Erythroblast (primary cell): ENCODE results near the gene NT5DC1.

ENCODE experiments used
- GATA1 ChIP-seq: IDR thresholded peaks from 2 replicates; pipeline ENCODE4 v1.6.1; 2011; ENCODE audit warnings: low read depth, mild to moderate bottlenecking, control low read depth, low read length, moderate library complexity
- POLR2A ChIP-seq: IDR thresholded peaks from 2 replicates; pipeline ENCODE4 v1.6.1; 2011; ENCODE audit warnings: mild to moderate bottlenecking, low read length

DNA sequence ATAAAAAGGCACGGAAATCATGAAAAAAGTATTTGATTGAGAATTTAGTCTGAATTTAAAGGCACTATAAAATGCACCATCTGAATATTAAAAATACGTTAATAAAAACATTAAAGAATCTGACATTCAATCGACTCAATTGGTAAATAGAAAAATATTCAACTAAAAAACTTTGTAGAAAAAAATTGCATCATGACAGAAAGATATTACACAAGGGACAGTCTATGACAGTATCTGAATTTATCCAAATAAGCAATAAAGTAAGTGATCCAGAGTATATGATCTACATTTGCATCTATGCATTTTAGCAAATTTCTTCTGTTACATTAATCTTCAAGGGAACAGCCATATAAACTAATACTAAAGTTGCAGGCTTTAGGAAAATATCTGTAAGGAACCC, 49.4 kb upstream of the NT5DC1 start:
- TF ChIP-seq POLR2A (no peak), GATA1 (no peak)
